HK-2 (cell line): ENCODE measurements around the gene EFR3B.
"Not testable (repeated sequence)": the region's sequence is repeated elsewhere in the genome, so short reads cannot be mapped to it uniquely, and the experiment has no call there.

ENCODE experiments used
- DNase-seq: peaks from one replicate; pipeline ENCODE4 v3.0.0-alpha.2; 2018; ENCODE audit not compliant: unreplicated experiment

The EFR3B gene

DNA sequence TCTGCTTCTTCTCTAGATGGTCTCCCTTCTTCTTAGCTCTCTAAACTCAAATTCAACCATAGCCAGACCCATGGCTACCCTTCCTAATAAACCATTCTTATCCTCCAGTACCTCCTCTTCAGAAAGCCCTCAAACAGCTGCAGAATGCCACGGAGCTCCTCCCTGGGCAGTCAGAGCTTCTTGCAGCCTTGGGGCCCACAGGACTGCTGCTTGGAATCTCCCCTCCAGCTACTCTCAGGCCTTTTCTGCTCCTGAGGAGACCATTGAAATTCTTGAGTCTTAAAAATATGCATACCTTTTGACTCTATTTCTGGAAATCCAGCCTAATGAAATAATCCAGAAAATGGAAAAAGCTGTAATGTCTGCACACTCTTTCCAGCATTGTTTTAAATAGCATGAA, 30.7 kb downstream of the EFR3B start:
- no peak for DNase-seq

DNA sequence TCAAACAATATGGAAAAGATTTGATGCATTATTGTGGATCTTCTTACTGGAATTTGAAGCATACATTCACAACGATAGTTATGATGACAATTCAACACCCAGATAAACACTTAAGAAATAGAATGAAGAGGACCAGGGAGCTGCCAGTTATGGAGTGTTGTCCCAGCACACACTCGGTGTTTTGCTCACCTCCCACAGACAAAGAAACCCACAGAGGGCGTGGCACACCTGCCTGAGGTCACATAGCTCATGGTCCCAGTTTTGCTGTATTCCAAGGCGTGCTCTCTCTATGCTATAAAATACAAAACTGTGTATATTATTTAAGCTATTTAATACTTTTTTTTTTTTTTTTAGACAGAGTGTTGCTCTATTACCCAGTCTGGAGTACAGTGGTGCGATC, 31.1 kb downstream of the EFR3B start:
- no peak for DNase-seq

DNA sequence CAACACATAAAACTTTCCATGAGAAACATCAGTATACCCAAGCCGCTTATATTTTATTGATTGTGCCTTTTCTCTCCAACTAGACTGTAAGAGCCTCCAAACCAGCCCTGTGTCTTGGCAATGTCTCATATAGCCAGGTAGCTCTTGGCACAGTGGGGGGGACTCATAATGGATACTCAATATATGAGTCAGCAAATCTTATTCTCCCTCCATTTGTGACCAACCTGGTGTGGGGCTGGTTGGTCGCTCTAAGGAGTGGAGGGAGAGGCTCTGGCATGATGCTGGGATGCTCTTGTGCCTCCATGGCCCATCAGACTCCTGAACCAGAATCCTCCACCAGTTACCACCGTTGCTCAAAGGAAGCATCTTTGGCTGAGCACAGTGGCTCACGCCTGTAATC, 32.0 kb downstream of the EFR3B start:
- no peak for DNase-seq

DNA sequence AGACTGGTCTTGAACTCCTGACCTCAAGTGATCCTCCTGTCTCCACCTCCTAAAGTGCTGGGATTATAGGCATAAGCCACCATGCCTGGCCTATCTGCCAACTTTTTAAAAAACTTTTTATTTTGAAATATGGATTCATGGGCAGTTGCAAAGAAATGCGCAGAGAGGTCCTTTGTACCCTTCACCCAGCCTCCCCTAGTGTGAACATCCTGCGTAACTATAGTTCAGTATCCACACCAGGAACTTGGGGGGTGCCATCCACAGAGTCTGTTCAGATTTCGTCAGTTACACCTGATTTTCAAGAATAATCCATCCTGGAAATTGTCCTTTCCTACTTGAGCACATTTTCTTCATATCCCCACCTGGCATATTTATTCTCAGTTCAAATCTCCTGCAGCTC, 33.0 kb downstream of the EFR3B start:
- DNase-seq: no peak

DNA sequence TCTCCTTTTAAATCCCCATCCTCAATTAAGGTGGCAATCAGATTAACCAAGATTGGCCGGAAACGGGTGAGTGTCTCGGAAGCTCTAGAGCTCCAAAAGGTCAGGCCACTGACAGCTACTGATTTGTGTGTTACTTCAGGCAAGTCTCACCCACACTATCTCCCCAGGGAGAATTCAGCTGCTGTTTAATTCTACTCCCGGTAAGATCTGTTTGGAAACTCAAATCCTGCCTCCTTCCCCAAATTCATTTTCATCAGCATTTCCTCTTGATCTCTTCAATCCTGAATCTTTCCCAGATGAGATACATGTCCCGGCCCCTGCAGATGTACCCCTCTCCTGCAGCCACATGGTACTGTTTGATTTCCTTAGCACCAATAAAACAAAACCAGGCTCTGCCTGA, 34.9 kb downstream of the EFR3B start:
- no peak for DNase-seq

DNA sequence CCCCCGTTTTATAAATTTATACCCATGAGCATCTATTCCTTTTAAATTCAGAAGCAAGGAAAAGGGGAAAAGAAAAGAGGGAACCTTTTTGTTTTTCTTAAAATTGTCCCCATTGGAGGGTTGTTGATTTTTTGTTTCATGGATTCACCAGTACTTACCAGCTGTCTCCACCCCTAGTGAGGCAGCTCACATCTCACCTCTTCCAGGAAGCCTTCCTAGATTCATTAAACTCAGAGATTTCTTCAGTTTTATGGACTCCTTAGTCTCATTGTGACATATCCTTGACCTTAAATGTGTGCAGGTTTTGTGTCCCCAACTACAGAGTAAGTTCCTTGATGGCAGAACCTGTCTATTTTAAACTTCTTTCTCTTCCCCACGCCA, 35.9 kb downstream of the EFR3B start:
- no peak for DNase-seq

DNA sequence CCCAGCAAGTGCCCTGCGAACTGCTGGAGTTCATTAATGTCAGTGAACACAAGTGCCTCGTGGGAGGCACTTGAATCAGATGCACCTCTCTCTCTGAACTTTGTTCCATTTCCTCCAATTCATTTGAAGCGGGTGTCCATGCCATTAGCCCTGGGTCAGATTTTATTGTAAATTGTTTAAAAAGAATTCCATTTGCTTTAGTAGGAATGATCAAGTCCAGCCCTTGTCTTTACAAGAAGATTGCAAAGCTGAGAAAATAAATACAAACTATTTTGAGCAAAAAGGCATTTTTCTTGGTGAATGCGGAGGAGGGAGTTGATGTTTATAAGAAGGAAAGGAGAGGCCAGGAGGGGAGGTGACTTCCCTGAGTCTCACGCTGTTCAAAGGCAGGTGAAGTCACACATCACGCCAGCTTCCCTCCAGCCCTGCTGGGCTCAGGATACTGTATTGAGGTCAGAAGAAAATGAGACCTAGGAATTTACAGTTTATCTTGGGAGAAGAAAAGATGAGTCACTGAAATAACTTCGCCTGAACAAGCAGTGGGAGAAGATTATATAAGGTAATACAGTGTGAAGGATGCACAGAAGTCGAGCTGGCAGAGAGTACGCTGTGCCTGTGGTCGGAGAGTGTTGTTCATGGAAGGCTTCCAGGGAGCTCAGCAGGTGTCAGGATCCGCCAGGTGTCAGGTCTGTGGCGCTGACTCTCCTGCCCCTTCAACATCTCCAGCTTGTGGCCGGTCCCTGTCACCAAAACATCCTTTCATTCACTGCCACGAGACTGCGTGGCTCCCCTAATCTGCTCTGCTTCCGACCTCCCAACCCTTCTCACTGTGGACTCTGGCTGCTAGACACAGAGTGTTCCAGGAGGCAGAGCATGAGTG, 36.5 kb downstream of the EFR3B start:
- peak; percentile 62 for DNase-seq

DNA sequence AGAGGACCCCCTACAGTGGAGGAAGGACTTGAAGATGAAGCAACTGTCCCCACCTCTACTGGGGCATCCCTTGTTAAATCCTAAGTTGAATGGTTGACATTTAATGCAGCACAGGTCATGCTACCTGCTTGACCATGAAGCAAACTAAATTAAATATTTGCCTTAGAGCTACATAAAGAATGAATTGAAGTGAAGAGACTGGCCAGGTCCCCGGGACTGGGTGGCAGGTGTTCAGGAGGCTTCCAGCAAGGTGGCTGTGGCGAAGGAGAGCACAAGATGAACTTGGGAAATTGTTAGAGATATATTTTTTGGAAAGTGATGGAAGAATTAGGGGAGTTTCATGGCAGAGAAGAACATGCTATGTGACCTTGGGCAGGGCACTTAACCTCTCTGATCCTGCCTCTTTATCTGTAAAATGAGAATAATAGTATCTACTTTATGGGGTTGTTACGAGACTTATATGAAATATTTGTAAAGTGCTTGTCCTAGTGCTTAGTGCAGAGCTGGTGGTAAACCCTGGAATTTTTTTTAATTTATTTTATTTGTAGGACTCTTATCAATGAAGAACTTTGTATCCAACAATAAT, 37.3 kb downstream of the EFR3B start:
- no peak for DNase-seq

DNA sequence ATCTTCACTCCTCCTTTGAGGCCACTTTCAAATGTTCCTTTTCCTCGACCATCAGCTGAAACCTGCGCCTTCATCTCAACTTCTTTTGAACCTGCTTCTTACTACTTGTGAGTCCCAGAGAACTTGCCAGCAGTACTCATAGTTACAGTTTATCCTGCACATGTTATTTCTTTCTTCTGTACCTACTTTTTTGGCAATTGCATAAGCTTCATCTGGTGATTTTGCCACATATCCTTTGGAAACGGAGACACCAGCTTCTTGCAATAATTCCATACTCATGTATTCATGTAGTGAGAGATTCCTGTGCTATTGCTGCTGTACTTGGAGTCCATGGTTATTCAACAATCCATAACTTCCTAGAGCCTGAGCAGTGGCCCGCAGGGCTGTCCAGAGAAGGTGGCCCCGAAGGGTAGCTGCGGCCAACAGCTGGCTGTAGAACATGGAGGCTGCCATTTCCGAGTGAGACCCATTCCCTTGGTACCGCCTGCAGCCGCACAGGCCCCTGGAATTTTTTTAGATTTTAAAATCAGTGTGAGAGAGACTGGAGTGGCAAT, 39.4 kb downstream of the EFR3B start:
- DNase-seq: no peak

DNA sequence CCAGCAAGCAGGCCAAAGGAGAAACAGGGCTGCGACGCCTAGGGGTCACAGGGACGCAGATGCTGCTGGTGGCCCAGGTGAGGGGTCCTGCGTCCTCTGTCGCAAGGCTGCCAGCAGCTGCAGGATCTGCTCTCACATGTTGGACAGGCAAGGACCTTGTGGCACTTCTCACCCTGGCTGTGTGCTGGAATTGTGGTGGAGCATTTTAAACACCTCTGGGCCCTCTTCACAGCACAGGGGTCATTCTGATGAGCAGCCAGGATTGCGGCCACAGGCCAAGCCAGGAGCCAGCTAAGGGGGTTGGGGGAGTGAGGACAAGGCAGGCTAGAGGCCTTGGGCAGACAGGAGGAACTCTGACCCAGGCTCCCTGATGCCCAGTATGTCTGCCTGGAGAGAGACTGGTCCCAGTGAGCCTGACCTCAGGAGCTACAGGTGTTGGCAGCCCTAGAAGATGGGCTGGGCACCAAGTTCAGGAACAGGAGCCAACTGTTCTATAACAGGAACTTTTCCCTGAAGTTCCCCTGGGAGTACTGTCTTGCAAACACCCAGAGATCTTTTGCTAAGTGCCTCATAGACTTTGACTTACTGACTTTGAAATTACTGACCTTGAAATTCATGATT, 40.2 kb downstream of the EFR3B start:
- no peak for DNase-seq

DNA sequence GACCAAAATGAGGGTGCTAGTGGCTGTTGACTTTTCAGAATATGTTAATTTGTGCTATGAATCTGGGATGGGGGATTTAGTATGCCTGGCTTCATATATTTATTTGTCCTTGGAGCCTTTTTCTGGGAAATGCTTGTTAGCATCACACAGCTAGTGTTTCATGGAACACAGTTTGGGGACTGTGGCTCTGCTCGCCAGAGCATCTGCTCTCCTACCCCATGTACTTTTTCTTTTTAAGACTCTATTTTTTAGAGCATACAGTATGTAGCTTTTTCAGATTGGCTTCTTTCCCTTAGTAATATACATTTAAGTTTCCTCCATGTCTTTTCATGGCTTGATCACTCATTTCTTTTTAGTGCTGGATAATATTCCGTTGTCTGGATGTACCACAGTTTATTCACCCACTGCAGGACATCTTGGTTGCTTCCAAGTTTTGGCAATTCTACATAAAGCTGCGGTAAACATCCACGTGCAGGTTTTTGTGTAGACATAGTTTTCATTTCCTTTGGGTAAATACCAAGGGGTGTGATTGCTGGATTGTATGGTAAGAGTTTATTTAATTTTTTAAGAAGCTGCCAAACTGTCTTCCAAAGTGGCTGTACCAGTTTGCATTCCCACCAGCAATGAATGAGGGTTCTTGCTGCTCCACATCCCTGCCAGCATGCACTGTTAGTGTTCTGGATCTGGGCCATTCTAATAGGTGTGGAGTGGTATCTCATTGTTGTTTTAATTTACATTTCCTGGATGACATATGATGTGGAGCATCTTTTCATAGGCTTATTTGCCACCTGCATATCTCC, 44.1 kb downstream of the EFR3B start:
- DNase-seq: no peak

DNA sequence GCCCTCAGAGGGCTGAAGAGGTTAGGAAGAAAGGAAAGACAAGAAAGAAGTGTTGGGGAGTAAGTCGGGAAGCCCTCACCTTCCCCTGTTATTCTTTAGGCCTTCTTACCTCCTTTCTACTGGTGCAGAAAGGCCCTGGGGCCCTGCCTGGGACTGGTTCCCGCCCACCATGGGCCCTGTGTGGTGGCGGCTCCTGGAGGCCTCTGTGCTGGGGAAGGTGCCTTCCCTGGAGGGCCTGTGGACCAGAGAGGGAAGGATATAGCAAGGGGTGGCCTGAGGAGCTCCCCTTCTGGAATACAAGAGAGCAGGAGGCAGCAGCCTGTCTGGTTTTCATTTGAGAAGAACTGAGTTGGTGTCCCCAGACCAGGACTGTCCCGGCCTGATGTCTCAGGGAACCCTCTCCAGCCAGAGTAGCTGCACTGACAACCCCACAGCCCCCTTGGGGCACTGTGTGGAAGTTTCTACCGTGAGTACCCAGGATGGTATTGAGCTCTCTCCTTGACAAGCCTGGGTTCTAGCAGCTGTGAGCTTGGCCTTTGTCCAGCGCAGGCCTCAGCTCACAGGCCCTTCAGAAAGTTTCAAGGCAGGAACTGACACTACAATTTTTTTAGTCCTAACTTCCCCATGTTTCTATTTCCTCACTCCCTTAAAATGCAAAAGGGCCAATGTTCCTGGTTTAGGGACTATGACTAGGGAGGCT, 47.1 kb downstream of the EFR3B start:
- DNase-seq: no peak

DNA sequence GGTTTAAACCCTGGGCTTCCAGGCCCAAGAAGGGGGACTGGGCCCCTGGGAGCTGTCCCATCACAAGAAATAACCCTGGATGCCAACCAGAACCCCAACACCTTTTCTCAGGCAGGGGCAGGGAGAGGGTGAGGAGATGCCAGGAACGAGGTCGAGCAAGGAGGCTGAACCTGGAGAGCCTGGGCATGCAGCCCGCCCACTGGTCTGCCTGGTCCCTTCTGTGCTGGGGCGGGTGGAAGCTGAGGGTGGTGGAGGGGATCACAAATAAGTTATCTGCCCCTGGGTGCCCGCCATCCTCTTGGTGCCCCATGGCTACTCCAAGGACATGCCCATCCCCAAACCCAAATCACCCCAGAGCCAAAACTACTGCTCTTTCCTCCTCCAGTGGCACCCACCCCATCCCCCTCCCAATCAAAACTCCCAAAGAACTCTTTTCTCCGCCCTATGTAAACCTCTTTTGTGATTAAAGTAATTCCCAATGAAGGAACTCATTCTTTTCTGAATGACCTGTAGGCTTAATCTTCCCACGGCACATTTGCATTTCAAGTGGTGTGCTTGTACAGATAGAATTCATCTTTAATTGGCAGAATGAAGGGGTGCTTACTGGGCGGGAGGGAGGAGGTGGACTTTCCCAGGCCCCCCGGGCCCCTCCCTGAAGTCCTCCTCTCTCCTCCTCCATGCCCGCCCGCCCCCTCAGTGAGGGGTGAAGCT, 47.9 kb downstream of the EFR3B start:
- DNase-seq: no peak

DNA sequence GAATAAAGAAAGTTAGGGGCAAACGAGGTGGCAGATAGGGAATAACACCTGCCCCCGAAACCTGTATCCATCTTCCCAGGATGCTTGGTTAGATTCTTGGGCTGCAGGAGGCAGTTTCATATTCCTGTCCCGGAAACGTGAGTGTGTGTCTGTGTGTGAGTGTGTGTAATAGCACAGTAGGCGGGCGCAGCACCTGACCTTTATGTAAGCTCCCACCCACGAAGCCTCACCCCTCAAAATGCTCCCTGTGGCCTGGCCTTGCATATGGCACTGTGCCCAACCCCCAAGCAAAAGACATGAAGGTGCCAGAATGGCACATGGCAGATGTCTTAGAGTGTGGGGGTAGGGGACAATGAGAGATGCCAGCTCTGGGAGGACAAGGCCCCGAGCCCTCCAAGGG, 48.9 kb downstream of the EFR3B start:
- DNase-seq: no peak

DNA sequence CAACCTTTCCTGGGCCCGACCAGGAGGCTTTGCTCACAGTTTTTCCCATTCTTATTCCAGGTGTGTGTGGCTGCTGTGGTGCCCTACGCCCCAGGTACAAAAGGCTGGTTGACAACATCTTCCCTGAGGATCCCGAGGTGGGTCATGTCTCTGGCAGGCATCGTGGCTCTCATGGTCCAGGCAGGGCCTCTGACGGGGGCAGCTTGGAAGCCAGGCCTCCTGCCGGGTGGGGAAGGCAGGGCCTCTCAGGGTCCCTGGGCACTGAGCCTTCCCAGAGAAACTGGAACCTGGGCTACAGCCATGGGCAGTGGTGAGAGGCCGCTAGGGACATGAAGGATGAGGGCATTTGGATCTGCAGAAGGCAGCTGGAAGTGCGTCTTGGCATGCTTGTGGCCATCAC, 49.4 kb downstream of the EFR3B start:
- DNase-seq: no peak

DNA sequence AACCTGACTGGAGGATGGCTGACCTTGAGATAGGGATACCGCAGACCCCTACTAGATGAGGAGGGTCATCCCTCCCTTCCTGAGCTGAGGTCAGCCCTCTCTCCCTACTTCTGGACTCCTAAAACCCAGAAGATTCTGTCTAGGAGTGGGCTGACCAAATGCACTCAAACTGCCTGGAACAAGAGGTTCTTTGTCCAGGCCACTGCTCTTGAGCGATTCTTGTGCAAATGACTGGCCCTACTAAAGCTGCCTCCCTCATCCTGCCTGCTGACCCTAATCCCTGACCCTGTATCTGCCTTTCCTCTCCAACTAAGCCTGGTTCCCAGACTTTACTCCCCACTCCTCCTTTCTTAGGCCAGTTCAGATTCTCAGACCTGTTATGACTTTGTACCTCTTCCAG, 56.2 kb downstream of the EFR3B start:
- no peak for DNase-seq

DNA sequence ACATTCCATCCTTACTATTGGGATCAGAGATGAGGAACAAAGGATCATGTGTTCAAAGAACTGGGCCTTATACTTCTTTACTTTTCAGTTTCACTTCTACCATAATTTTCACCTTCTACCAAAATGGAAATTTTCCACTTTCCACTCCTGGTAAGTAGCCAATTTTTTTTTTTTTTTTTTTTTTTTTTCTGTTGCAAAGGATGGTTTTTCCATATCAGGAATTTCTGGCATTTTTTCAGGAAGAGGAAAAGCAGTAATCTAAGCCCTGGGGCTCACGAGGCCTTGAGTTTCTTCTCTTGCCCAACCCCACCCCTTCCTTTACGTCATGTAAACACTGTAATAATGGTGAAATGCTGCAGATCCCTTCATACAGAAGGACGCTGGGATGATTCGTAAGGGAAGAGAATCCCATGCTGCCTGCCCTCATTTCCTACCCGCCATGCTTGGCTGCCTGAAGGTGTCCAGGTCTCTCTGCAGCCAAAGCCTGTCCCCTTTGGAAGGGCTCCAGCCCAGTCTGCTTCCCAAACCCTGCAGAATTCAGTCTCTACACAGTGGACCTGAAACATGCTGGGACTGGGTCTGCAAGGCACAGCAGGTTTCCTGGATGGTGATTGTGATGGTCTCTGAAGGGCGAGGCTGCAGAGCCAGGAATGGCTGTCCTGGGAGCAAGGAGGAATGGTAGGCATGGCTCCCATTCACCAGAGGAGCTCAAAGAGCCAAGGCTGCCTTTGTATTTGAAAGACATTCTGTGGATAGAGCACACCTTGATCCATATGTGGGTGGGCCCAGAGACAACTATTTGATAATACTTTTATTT, 57.0 kb downstream of the EFR3B start:
- DNase-seq: no peak

DNA sequence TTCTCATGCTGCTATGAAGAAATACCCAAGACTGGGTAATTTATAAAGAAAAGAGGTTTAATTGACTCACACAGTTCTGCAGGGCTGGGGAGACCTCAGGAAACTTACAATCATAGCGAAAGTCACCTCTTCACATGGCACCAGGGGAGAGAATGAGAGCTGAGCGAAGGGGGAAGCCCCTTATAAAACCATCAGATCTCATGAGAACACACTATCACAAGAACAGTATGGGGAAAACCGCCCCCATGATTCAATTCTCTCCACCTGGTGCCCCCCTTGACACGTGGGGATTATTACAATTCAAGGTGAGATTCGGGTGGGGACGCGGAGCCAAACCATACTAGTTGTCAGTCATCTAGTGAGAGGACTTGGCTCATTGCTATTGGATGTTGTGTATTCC, 60.5 kb downstream of the EFR3B start:
- not testable (repeated sequence) for DNase-seq

DNA sequence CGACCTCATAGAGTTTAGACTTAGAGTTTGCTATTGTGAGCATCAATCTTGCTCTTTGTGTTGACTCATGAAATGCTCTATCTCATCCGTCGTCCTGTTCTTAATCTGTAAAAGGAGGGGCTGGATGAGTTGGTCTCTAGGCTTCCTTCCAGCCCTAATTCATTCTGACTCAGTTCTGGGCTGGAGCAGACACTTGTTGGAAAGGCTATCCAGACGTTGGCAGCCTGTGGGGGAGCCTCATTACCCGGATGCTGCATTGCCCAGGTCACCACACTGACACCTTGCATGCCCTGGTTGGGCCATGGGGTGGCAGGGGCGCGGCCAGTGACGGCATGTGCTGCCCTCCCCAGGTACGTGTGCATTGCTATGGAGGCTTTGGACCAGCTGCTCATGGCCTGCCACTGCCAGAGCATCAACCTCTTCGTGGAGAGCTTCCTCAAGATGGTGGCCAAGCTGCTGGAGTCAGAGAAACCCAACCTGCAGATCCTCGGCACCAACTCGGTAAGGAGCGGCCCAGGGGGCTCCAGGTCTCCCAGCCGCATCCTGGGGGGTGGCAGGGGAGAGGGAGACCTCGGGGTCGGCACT, 61.5 kb downstream of the EFR3B start:
- no peak for DNase-seq

DNA sequence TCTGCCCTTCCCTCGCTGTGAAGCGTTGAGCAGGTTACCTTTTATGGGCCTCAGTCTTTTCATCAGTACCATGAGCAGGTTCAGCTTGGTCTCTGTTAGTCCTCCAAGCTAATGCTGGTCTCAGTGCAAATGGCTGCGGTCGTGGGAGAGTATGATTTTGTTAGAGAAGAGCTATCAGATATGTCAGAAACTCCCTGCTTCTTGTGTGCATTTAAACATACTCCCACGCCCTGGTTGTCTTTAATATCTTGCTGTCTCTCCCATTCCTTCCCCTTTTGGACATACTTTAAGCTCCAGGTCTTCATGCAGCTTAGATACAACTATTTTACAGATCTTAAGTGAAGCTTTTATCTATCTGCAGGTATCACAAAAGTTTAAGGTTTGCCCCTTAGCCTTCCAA, 62.9 kb downstream of the EFR3B start:
- DNase-seq: no peak
